H7 (cell line): Measurements from ENCODE around the gene DPP4. TPM values are rescaled to one million over a fixed set of nuclear protein-coding genes. Genes with fewer than 3 reads are reported as not detected.

ENCODE experiments used
- DNase-seq: peaks from one replicate; pipeline ENCODE4 v3.0.0; 2012
- H3K27me3 ChIP-seq: 2 replicates; pipeline ENCODE4 v1.6.0; 2011; ENCODE audit warnings: mild to moderate bottlenecking, low read length; ENCODE audit not compliant: control insufficient read depth, insufficient read depth
- H3K36me3 ChIP-seq: replicated peaks from 2 replicates; pipeline ENCODE4 v1.5.1; 2011; ENCODE audit warnings: low read length; ENCODE audit not compliant: control insufficient read depth, insufficient read depth
- H3K4me3 ChIP-seq: 2 replicates; pipeline ENCODE4 v1.5.1; 2011; ENCODE audit warnings: low read depth, mild to moderate bottlenecking, control low read depth, low read length, moderate library complexity; ENCODE audit not compliant: insufficient read depth
- total RNA-seq: library from RNA; depleted of rRNA; stranded (reverse); fragments of >200 nt; shearing (Covaris generic); gene quantifications from 2 replicates; pipeline ENCODE4 v1.2.3, GENCODE V29; 2014

Gene DPP4
- total RNA-seq, 1 experiment from 2014 or later, result 4.3 TPM

GRCh38 chr2:162028511-162028910, 45.5 kb downstream of the DPP4 start:
- no peak for DNase-seq
- no peaks in the 10 kb centered on the region for H3K36me3 ChIP-seq
- H3K27me3 ChIP-seq, result no peaks in the 10 kb centered on the region
- no peak overlapping the region for H3K4me3 ChIP-seq

- no peak for DNase-seq
Measured at GRCh38 chr2:162025121-162025911, 48.7 kb downstream of the DPP4 start.

DNA sequence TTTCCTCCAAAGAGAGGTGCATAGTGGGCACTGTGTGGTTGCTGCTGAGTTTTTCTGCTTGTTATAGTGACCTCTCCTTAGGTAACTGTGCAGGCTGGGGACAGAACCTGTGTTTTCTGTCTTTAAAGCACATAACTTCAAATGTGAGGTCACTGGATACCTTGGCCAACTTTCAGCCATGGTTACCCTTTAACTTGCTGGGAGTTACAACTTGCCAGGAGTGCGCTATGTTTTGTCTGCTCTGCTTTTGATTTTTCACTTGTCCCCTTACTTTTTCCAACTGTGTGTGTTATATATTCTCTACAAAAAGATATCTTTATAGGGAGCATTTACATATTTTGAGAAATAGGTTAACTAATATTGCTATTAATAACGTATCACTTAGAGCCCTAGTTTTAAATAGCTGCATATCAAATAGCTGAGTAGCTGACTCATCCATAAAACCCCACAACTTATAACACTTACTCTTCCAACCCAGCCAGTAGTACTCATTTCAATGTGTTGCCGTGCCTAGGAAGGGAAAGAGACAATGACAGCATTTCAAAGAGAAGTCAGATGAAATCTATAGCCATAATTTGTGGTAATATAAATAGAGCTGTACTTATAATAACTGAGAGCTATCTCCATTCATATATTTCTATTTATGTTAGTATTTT, 51.6 kb downstream of the DPP4 start:
- Histone ChIP-seq H3K4me3 (no peak overlapping the region), H3K36me3 (no peaks in the 10 kb centered on the region), H3K27me3 (no peaks in the 10 kb centered on the region)
- no peak for DNase-seq

More at GRCh38 chr2:162025121-162025911, 48.7 kb downstream of the DPP4 start:
- Histone ChIP-seq H3K27me3 (no peaks in the 10 kb centered on the region), H3K36me3 (no peaks in the 10 kb centered on the region), H3K4me3 (no peak overlapping the region)

DNA sequence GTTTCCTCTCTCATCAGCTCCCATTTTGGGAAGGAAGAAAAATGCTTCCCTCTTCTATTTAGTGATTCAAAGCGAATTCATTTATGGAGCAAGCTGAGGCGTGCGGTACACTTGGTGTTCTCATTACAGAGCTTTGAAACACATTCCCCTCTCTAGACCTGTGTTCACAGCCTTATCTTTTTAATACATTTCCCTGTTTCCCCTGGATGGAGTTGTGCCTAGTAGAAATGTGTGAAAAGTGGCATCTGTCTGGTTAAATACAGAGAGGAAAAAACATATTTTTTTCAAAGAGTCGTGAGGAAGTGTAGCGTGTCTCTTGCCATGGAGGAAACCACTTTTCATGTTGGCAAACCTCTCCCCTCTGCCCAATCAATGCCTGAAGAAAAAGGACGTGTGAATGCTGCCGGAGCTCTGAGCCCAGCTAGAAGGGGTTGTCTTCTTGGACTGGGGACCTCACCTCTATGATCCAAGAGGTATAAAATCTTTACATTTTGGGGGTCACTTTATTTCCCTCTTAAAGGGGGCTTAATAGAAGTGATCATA, 52.4 kb downstream of the DPP4 start:
- H3K36me3 ChIP-seq, result no peaks in the 10 kb centered on the region
- DNase-seq, result no peak
- no peak overlapping the region for H3K4me3 ChIP-seq
- H3K27me3 ChIP-seq, result no peaks in the 10 kb centered on the region

DNA sequence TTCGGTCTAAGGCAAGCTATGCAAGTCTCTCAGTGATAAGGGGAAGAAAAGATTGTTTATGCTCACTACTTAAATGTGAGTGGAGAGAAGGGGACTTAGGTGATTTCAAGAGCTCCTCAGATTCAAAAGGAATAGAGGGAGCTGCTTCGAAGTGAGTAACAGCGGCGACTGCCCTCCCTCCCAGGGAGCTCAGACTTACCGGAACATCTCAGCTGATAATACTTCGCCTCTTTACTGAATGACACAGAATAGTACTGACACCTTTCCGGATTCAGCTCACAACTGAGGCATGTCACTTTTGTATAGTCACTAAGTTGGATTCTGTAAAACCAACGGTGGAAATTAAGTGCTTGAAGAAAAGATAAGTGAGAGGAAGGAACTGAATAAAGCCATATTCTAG, 55.5 kb downstream of the DPP4 start:
- H3K4me3 ChIP-seq, result no peak overlapping the region
- DNase-seq, result no peak
- H3K27me3 ChIP-seq, result no peaks in the 10 kb centered on the region
- H3K36me3 ChIP-seq, result no peaks in the 10 kb centered on the region

- H3K36me3 ChIP-seq, result no peaks in the 10 kb centered on the region
- DNase-seq, result no peak
- H3K27me3 ChIP-seq, result no peaks in the 10 kb centered on the region
- no peak overlapping the region for H3K4me3 ChIP-seq
Measured at GRCh38 chr2:162017233-162017632, 56.8 kb downstream of the DPP4 start.

GRCh38 chr2:162016080-162016479, 57.9 kb downstream of the DPP4 start:
- Histone ChIP-seq H3K27me3 (no peaks in the 10 kb centered on the region), H3K36me3 (no peaks in the 10 kb centered on the region), H3K4me3 (no peak overlapping the region)
- DNase-seq, result no peak

- DNase-seq, result no peak
- no peaks in the 10 kb centered on the region for H3K27me3 ChIP-seq
- H3K36me3 ChIP-seq, result no peaks in the 10 kb centered on the region
Measured at GRCh38 chr2:162014751-162015150, 59.3 kb downstream of the DPP4 start.

GRCh38 chr2:162013514-162014475, 60.2 kb downstream of the DPP4 start:
- no peaks in the 10 kb centered on the region for H3K27me3 ChIP-seq
- no peak for DNase-seq
- H3K36me3 ChIP-seq, result no peaks in the 10 kb centered on the region
- H3K4me3 ChIP-seq, result no peak overlapping the region

More at GRCh38 chr2:162014751-162015150, 59.3 kb downstream of the DPP4 start:
- no peak overlapping the region for H3K4me3 ChIP-seq

- H3K36me3 ChIP-seq, result no peaks in the 10 kb centered on the region
- H3K27me3 ChIP-seq, result no peaks in the 10 kb centered on the region
- DNase-seq, result no peak
- no peak overlapping the region for H3K4me3 ChIP-seq
Measured at GRCh38 chr2:162012565-162013058, 61.4 kb downstream of the DPP4 start.

GRCh38 chr2:162011706-162012564, 62.1 kb downstream of the DPP4 start:
- Histone ChIP-seq H3K4me3 (no peak overlapping the region), H3K27me3 (no peaks in the 10 kb centered on the region), H3K36me3 (no peaks in the 10 kb centered on the region)
- no peak for DNase-seq

- no peaks in the 10 kb centered on the region for H3K36me3 ChIP-seq
Measured at GRCh38 chr2:162009543-162009942, 64.5 kb downstream of the DPP4 start.

GRCh38 chr2:162007447-162008040, 66.5 kb downstream of the DPP4 start:
- Histone ChIP-seq H3K36me3 (no peaks in the 10 kb centered on the region), H3K27me3 (no peaks in the 10 kb centered on the region), H3K4me3 (no peak overlapping the region)
- no peak for DNase-seq

More at GRCh38 chr2:162009543-162009942, 64.5 kb downstream of the DPP4 start:
- Histone ChIP-seq H3K4me3 (no peak overlapping the region), H3K27me3 (no peaks in the 10 kb centered on the region)
- DNase-seq, result no peak
